HEK293T (cell line): ENCODE results near the gene RAB3B.

Source experiments
- BHLHE40 ChIP-seq: fragments of 450-650 bp; IDR thresholded peaks from 2 replicates; pipeline ENCODE4 v1.6.1; 2016; ENCODE audit warnings: mild to moderate bottlenecking, moderate library complexity, borderline replicate concordance
- FOXA1 ChIP-seq: fragments of 450-650 bp; IDR thresholded peaks from 2 replicates; pipeline ENCODE4 v1.6.1; 2016; ENCODE audit warnings: mild to moderate bottlenecking
- FOXM1 ChIP-seq: fragments of 450-650 bp; IDR thresholded peaks from 2 replicates; pipeline ENCODE4 v1.6.1; 2017; ENCODE audit warnings: mild to moderate bottlenecking, borderline replicate concordance
- HDGF ChIP-seq: fragments of 450-650 bp; IDR thresholded peaks from 2 replicates; pipeline ENCODE4 v1.6.1; 2017; ENCODE audit warnings: antibody characterized with exemption, borderline replicate concordance
- SP1 ChIP-seq: fragments of 450-650 bp; IDR thresholded peaks from 2 replicates; pipeline ENCODE4 v1.6.1; 2017
- ZNF384 ChIP-seq: fragments of 450-650 bp; IDR thresholded peaks from 2 replicates; pipeline ENCODE4 v1.6.1; 2016

DNA sequence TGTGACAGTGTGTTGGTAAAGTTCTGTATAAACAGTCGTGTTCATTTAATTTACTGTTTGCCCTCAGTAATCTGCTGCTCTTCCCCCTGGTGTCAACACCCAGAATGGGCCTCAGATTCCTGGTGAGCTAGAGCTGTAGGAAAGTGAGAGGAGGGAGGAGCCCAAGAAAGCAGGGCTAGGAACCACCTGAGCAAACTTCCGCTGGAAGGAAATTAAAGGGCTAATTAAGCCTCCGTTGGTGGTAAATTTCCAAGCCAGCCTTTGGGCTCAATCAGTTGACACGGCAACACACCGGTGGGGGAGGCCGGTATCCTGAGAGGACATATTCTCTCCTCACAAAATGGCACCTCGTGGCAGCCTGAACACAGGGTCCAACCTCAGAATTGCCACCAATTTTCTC lies 32.9 kb downstream of the RAB3B start:
- TF ChIP-seq HDGF (no peak), BHLHE40 (no peak), FOXA1 (no peak), FOXM1 (no peak), ZNF384 (no peak), SP1 (no peak)
